ENCODE results near the gene KERA.

GRCh38 chr12:91093341-91093740 lies 35.5 kb upstream of the KERA start:
- TF ChIP-seq ZNF24 (tag by site-specific recombination; IDR thresholded peaks at IDR 0.05), result no peak
- no peak for TF ChIP-seq CTCF (tag by site-specific recombination; IDR thresholded peaks at IDR 0.05)

Data from HEK293 (cell line).